Fibroblast of skin of back (primary cell): Measurements from ENCODE around the gene FLCN.

Experiments used
- DNase-seq: peaks from one replicate; pipeline ENCODE4 v3.0.0-alpha.2; 2013

Gene FLCN

GRCh38 chr17:17165666-17166308 is 71.2 kb downstream of the FLCN start:
- no peak for DNase-seq

GRCh38 chr17:17164676-17165075 is 72.3 kb downstream of the FLCN start:
- no peak for DNase-seq

GRCh38 chr17:17164156-17164555 is 72.8 kb downstream of the FLCN start:
- no peak for DNase-seq
